HepG2 (cell line): Measurements from ENCODE around the gene ZNF511. TPM values are rescaled to one million over a fixed set of nuclear protein-coding genes. Genes with fewer than 3 reads are reported as not detected.

ENCODE experiments used
- ATAC-seq: fragments of 200-7000 bp; cut with Tn5 transposase; 3 replicates; pipeline ENCODE4 v1.9.1; 2020; ENCODE audit warnings: mild to moderate bottlenecking, moderate library complexity
- BruUV-seq: library from RNA; stranded (reverse); fragments of 400-500 nt; replicated peaks from 2 replicates; lab custom pipeline; 2021; lab: Mats Ljungman, UMichigan
- CTCF ChIA-PET: fragments of 300-600 bp; formaldehyde crosslinking; extraction: SDS; loops from one replicate; lab custom pipeline; 2021; ENCODE audit warnings: low total read pairs, inconsistent platforms, low intra/inter-chr PET ratio; lab: Yijun Ruan, JAX
- POLR2A ChIA-PET: fragments of 350-600 bp; sonication (Branson Sonifier 250); formaldehyde crosslinking; loops from one replicate; lab custom pipeline; 2020; ENCODE audit warnings: antibody characterized with exemption, inconsistent platforms; lab: Yijun Ruan, JAX
- DNase-seq: peaks from one replicate; pipeline ENCODE4 v3.0.0-alpha.2; 2015; ENCODE audit warnings: low spot score
- FAIRE-seq: peaks from 3 replicates; lab custom pipeline; 2011; peaks lifted over from hg19 to GRCh38; lab: Jason Lieb, UNC
- H2AFZ ChIP-seq: one replicate; pipeline ENCODE4 v1.6.1; 2011; ENCODE audit warnings: low read length, inconsistent platforms
- H3K27ac ChIP-seq: fragments of 300-600 bp; 3 replicates; pipeline ENCODE4 v1.8.0; 2011; ENCODE audit warnings: mixed run types, mild to moderate bottlenecking, mixed read lengths, low read length, inconsistent platforms; ENCODE audit not compliant: insufficient read depth; ENCODE audit errors: extremely low read length
- H3K27me3 ChIP-seq, 2 experiments: fragments of 200-600 bp in 1 of 2; 2 replicates in 1 of 2; 3 replicates in 1 of 2; pipeline versions ENCODE4 v1.6.0 to v1.8.0; 2011; ENCODE audit warnings: low read length in 2 of 2, mild to moderate bottlenecking in 2 of 2, moderate library complexity in 2 of 2, inconsistent platforms in 1 of 2; ENCODE audit not compliant: insufficient read depth in 2 of 2, control insufficient read depth in 1 of 2
- H3K36me3 ChIP-seq, 2 experiments: fragments of 200-600 bp in 1 of 2; replicated peaks in 1 of 2; 2 replicates in 1 of 2; 3 replicates in 1 of 2; pipeline versions ENCODE4 v1.5.1 to v1.8.0; 2011; ENCODE audit warnings: low read length in 2 of 2, inconsistent platforms in 1 of 2; ENCODE audit not compliant: insufficient read depth in 2 of 2, control insufficient read depth in 1 of 2
- H3K4me1 ChIP-seq: 2 replicates; pipeline ENCODE4 v1.5.1; 2012; ENCODE audit warnings: low read length, inconsistent platforms; ENCODE audit not compliant: insufficient read depth
- H3K4me2 ChIP-seq: 2 replicates; pipeline ENCODE4 v1.6.0; 2011; ENCODE audit warnings: low read depth, low read length, inconsistent platforms
- H3K4me3 ChIP-seq, 3 experiments: fragments of 200-600 bp in 1 of 3; sonication (generic), shearing (Covaris generic) in 1 of 3; replicated peaks in 1 of 3; 2 replicates each; pipeline ENCODE4 v1.5.1; 2011 to 2016; ENCODE audit warnings: low read length in 3 of 3, inconsistent platforms in 2 of 3, low read depth in 2 of 3, mild to moderate bottlenecking in 2 of 3, control low read depth in 1 of 3, mixed read lengths in 1 of 3; ENCODE audit not compliant: insufficient read depth in 1 of 3
- H3K79me2 ChIP-seq: one replicate; pipeline ENCODE4 v1.6.1; 2011; ENCODE audit warnings: low read length, inconsistent platforms; ENCODE audit not compliant: insufficient read depth
- H3K9ac ChIP-seq: 2 replicates; pipeline ENCODE4 v1.6.0; 2011; ENCODE audit warnings: mild to moderate bottlenecking, low read depth, low read length, inconsistent platforms; ENCODE audit not compliant: insufficient read depth
- H3K9me3 ChIP-seq: 2 replicates; pipeline ENCODE4 v1.5.1; 2012; ENCODE audit warnings: mild to moderate bottlenecking, low read length
- H4K20me1 ChIP-seq: 2 replicates; pipeline ENCODE4 v1.6.0; 2011; ENCODE audit warnings: inconsistent platforms, mild to moderate bottlenecking, low read length, moderate library complexity; ENCODE audit not compliant: insufficient read depth
- ADNP ChIP-seq: sonication (generic); formaldehyde crosslinking; IDR thresholded peaks from 2 replicates; pipeline ENCODE4 v1.4.0; 2020; ENCODE audit warnings: missing genetic modification reagents
- CBFB ChIP-seq: sonication (generic); formaldehyde crosslinking; IDR thresholded peaks from 2 replicates; pipeline ENCODE4 v1.4.0; 2020; ENCODE audit warnings: missing genetic modification reagents
- HIVEP1 ChIP-seq: sonication (generic); formaldehyde crosslinking; IDR thresholded peaks from 2 replicates; pipeline ENCODE4 v1.4.0; 2020; ENCODE audit warnings: mild to moderate bottlenecking, missing genetic modification reagents
- POGK ChIP-seq: sonication (generic); formaldehyde crosslinking; conservative IDR thresholded peaks from 2 replicates; pipeline ENCODE4 v1.8.0; 2022; ENCODE audit warnings: mild to moderate bottlenecking, moderate library complexity, missing genetic modification reagents
- SP1 ChIP-seq, 2 experiments: fragments of 450-650 bp in 1 of 2; sonication (generic) in 1 of 2; formaldehyde crosslinking in 1 of 2; IDR thresholded peaks; 2 replicates each; pipeline versions ENCODE4 v1.4.0 to v1.6.1; 2016 to 2020; ENCODE audit warnings: missing genetic modification reagents in 1 of 2
- TEAD3 ChIP-seq: optimal IDR thresholded peaks from 2 replicates; pipeline ENCODE3; 2016; ENCODE audit warnings: borderline replicate concordance
- ZBTB26 ChIP-seq: IDR thresholded peaks from 2 replicates; pipeline ENCODE4 v1.6.1; 2016; ENCODE audit warnings: missing compliant biosample characterization, missing genetic modification reagents, borderline replicate concordance
- ZHX1 ChIP-seq: sonication (generic); formaldehyde crosslinking; IDR thresholded peaks from 2 replicates; pipeline ENCODE4 v1.8.1; 2022; ENCODE audit warnings: low read depth, mild to moderate bottlenecking, missing genetic modification reagents
- ZNF230 ChIP-seq: sonication (generic); formaldehyde crosslinking; IDR thresholded peaks from 2 replicates; pipeline ENCODE4 v1.4.0; 2020; ENCODE audit warnings: mild to moderate bottlenecking, missing genetic modification reagents
- ZNF280B ChIP-seq: sonication (generic); formaldehyde crosslinking; IDR thresholded peaks from 2 replicates; pipeline ENCODE4 v1.5.0; 2020; ENCODE audit warnings: missing genetic modification reagents, mild to moderate bottlenecking, borderline replicate concordance
- ZNF512B ChIP-seq: sonication (generic); formaldehyde crosslinking; IDR thresholded peaks from 2 replicates; pipeline ENCODE4 v1.5.1; 2020; ENCODE audit warnings: missing genetic modification reagents, mild to moderate bottlenecking, borderline replicate concordance
- ZNF530 ChIP-seq: sonication (generic); formaldehyde crosslinking; IDR thresholded peaks from 2 replicates; pipeline ENCODE4 v1.5.0; 2020; ENCODE audit warnings: low read depth, mild to moderate bottlenecking, missing genetic modification reagents
- WGBS: methylation state at CpG from one replicate; pipeline ENCODE4 v1.1.6; 2017; ENCODE audit warnings: low lambda C conversion rate; 5-methylcytosine and 5-hydroxymethylcytosine counted together
- in situ Hi-C: cut with HindIII; loops from 2 replicates; pipeline ENCODE4 v1.10.0; 2017; ENCODE audit warnings: low pct_unique_long_range_greater_than_20kb; ENCODE audit not compliant: extremely low pct_ligation_motif_present
- intact Hi-C: fragments of 100-400 bp; cut with micrococcal nuclease; formaldehyde crosslinking; loops from one replicate; pipeline ENCODE4 v1.10.0; 2022; ENCODE audit not compliant: unreplicated experiment
- polyA plus RNA-seq, 8 experiments: library from polyadenylated mRNA; depleted of rRNA in 3 of 8; stranded (reverse) in 7 of 8; unstranded in 1 of 8; fragments of >200 nt; fragmentation: Illumina TruSeq in 4 of 8; extraction: Trizol in 4 of 8; gene quantifications; 2 replicates each; pipeline versions ENCODE4 v1.2.1 to v1.2.3, GENCODE V29; 2011 to 2016; ENCODE audit warnings: low read depth in 4 of 8, missing spikeins in 1 of 8, mixed read lengths in 1 of 8; ENCODE audit not compliant: insufficient read depth in 1 of 8
- total RNA-seq, 5 experiments: library from RNA; depleted of rRNA; stranded (reverse); fragments of >200 nt; fragmentation: Illumina TruSeq; extraction: Trizol; gene quantifications; 2 replicates each; pipeline ENCODE4 v1.2.3, GENCODE V29; 2016; ENCODE audit warnings: low read depth in 1 of 5

ZNF511 gene
- total and polyA plus RNA-seq, 2 of the 13 experiments (the other 11 are each of a cell fraction or from before 2014, with no cell fraction given): 35.6 to 66.4 TPM

GRCh38 chr10:133309100-133309719 is 496 bp downstream of the ZNF511 start:
- Histone ChIP-seq H3K36me3 (peaks cover 14 to 35% of the 10 kb centered on the region in 2 experiments; a peak in 4 of 5 replicates), H3K4me1 (peaks cover 19% of the 10 kb centered on the region), H3K4me3 (peak overlapping the region; percentile 86 to 96 (median 95)), H2AFZ (no peak overlapping the region), H3K4me2 (peak overlapping the region; percentile 70), H3K79me2 (peaks cover 26% of the 10 kb centered on the region), H4K20me1 (peaks cover 9% of the 10 kb centered on the region), H3K27me3 (no peaks in the 10 kb centered on the region; a peak in 1 of 5 replicates), H3K9ac (peak overlapping the region; percentile 99), H3K27ac (peak overlapping the region; percentile 90), H3K9me3 (no peaks in the 10 kb centered on the region)
- intact Hi-C loops (no loop called here), in situ Hi-C loops (no loop called here)
- CTCF ChIA-PET: no interaction called here
- DNase-seq (peak; percentile 60), ATAC-seq (peak; percentile 77), FAIRE-seq (no peak)
- WGBS: 45% methylated on average over 21 of the region's 46 CpGs
- no TSS peak for BruUV-seq
- POLR2A ChIA-PET: interaction anchor here (0.8 kb wide), 1 partner anchor 15 kb away, joined by 3 read pairs; no protein-coding TSS in a partner anchor
- TF ChIP-seq ZNF512B (CRISPR knock-in tag): no peak
- no peak for TF ChIP-seq ADNP
- TF ChIP-seq TEAD3 (CRISPR knock-in tag): peak; percentile 51
- TF ChIP-seq ZNF230 (CRISPR knock-in tag): no peak
- no peak for TF ChIP-seq ZBTB26 (CRISPR knock-in tag)
- 0 out of 2 replicates have a peak, but pooled peaks have one; percentile 62 for TF ChIP-seq ZHX1 (CRISPR knock-in tag)
- peak; percentile 52; the same call in 1 of the 2 replicates for TF ChIP-seq POGK (CRISPR knock-in tag)
- TF ChIP-seq SP1 (IDR thresholded peaks at IDR 0.05): no peak
- TF ChIP-seq SP1 (CRISPR knock-in tag; IDR thresholded peaks at IDR 0.05): peak; percentile 92
- TF ChIP-seq HIVEP1 (CRISPR knock-in tag): 0 out of 2 replicates have a peak, but pooled peaks have one; percentile 24
- 0 out of 2 replicates have a peak, but pooled peaks have one; percentile 40 for TF ChIP-seq CBFB (CRISPR knock-in tag)
- no peak for TF ChIP-seq ZNF530 (CRISPR knock-in tag)
- TF ChIP-seq ZNF280B (CRISPR knock-in tag): 0 out of 2 replicates have a peak, but pooled peaks have one; percentile 39
